Stimulated activated CD4-positive, alpha-beta T cell treated with anti-CD3 and anti-CD28 coated beads, Interleukin-15, amount 100 ng/mL, for 24 hours (primary cell): ENCODE data around the gene RCAN1.
"Not testable (repeated sequence)": the region's sequence is repeated elsewhere in the genome, so short reads cannot be mapped to it uniquely, and the experiment has no call there.

ENCODE experiments used
- DNase-seq: peaks from one replicate; pipeline ENCODE4 v3.0.0-alpha.2; 2020

Gene RCAN1

GRCh38 chr21:34598931-34599400, 15.9 kb downstream of the RCAN1 start:
- no peak for DNase-seq

DNA sequence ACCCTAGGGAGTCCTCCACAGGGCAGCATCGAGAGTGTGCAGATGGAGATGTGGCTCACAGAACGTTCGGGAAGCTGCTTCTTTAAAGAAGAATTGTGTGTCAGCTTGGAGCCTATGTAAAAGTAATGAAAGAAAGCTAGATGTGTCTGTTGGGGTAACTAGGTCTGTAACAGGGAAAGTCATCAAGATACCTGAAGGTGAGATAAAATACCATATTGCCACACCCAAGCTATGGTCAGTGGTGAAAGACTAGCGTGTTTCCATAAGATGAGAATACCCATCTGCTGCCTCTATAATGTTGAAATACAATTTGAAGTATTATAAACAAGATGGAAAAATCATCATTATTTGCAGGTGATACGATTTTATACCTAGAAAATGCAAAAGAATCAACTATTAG, 17.5 kb downstream of the RCAN1 start:
- no peak for DNase-seq

DNA sequence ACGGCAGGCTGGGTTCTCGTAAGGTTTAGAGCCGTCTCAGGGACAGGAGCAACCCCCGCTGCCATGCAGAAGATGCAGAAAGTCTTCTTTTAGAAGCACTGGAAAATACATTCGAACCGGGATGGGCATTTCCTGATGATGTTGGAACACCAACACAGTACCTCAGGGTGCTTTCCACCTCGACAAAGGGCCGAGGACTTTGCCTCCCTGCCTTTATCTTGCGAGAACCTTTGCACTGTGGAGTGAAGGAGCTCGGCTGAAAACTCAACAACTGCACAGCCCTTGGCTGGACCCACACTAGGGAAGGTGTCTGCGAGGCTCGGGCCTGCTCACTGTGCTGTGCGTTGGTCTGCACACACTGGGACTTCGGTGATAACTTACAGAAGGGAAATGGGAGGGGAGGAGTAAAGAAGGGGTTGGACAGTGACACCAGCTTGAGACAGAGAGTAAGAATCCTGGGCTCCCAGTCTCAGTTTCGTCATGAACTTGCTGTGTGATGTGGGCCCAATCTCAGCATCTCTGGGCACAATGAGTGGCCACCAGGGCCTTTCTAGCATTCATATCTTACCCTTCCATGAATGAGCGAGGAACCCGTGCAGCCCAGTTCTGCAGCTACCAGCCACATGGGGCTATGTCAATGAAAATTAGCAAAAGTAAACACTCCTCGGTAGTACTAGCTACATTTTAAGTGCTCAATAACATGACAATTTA, 18.2 kb downstream of the RCAN1 start:
- DNase-seq: no peak

DNA sequence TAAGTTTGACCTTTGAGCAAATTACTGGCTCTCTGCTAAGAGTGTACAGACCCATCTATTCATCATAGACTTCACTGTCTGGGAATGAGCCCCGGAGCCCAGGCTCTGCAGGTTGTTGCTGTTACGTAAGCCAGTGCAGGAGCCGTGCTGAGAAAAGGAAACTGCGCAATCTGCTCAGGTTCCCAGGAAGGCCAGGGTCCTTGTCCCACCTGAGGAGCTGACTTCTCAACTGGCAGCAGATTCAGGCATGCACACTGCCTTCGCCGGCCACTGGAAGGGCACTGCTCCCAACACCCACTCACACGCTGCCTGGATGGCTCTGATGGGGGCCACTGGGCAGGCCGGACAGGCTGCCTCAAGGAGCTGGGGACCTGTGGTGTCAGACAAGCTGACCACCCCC, 19.5 kb downstream of the RCAN1 start:
- DNase-seq: no peak

DNA sequence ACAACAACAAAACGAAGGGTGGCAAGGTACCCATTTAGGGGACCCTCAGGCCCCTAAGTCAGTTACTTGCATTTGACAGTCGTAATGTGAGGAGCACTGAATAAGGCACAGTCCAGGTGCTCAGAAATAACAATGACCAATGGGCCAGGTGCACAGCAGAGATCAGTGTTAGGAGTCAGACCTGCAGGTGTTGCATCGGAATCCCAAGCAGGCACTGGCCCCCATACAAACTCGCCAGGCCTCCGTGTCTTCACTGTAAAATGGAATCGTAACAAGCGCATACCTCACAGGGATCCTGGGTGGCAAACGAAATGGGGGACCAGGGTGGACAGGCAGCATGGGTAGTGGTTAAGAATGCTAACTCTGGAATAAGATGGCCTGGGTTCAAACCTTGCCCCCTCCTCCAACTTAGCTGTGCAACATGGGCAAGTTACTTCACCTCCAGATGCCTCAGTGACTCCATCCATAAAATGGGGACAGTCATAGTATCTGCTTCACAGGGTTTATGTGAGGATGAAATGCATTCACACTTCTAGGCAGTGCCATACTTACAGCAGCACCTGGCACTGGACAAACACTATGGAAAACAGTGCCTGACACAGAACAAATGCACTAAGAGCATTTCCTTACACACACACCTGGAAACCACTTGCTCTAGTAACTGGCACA, 20.2 kb downstream of the RCAN1 start:
- DNase-seq: no peak

- DNase-seq: no peak
Measured at GRCh38 chr21:34593954-34594531, 20.9 kb downstream of the RCAN1 start.

GRCh38 chr21:34593423-34593822, 21.5 kb downstream of the RCAN1 start:
- DNase-seq: no peak

DNA sequence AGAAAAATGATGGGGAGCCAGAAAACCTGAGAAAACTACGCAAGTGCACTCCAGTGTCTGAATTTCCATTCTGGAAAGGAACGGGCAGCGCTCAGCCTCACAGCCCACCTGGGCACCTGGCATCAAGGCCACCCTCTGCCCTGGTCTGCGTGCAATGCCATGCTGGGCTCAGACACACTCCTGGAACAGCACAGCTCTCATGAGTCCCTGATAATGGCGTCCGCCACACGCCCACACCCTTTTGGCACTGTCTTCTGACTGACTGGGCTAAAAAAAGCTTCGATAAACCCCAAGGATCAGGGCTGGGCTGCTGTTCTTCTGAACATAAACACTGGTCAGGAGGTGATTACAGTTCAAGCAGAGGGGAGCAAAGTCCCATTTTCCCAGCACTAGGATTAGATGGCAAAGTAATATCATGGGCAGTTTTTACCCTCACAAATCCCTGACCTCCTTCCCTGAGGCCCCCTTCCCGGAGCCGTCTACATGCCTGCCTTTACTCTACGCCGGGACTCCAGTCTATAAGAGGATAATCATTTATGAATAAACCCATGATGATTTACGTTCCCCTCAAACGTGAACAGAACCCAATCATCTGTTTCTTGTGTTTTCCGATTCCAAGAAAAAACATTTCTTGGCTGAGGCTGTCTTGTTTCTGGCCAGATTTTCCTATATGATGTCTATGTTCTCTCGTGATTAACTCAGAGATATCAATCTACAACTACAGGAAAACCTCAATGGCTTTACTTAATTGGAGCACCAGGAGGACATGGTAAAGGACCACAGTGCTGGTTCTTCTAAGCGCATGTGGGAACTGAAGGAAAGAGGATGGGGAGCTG, 22.6 kb downstream of the RCAN1 start:
- DNase-seq: no peak

- no peak for DNase-seq
Measured at GRCh38 chr21:34590520-34590919, 24.4 kb downstream of the RCAN1 start.

DNA sequence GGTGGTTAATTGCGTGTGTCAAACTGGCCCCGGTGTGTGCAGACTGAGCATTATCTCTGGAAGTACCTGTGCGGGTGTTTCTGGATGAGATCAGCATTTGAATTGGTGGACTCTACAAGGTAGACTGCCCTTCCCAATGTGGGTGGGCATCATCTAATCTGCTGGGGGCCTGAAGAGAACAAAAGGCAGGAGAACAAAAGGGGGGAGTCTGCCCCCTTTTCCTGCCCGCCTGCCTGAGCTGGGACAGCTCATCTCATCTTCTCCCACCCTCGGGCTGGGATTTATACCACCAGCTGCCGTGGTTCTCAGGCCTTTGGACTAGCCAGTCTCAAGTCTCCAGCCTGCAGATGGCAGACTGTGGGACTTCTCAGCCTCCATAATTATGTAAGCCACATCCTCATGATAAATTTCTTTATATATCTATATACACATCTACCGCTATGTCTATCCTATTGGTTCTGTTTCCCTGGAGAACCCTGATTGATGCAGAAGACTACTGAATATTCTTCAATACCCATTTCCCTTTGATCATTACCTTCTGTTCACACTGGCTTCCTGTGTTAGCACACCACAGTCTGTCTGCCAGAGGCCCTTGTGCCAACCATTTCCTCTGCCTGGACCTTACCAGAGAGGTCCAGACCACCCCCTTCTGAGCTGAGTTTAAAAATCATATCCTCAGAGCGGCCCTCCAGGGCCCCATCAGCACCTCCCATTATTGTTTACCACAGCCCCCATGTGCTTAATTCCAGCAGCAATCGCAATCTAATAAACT, 25.2 kb downstream of the RCAN1 start:
- no peak for DNase-seq

GRCh38 chr21:34583926-34584563, 30.9 kb downstream of the RCAN1 start:
- DNase-seq: no peak

- DNase-seq: no peak
Measured at GRCh38 chr21:34582506-34583150, 32.3 kb downstream of the RCAN1 start.

DNA sequence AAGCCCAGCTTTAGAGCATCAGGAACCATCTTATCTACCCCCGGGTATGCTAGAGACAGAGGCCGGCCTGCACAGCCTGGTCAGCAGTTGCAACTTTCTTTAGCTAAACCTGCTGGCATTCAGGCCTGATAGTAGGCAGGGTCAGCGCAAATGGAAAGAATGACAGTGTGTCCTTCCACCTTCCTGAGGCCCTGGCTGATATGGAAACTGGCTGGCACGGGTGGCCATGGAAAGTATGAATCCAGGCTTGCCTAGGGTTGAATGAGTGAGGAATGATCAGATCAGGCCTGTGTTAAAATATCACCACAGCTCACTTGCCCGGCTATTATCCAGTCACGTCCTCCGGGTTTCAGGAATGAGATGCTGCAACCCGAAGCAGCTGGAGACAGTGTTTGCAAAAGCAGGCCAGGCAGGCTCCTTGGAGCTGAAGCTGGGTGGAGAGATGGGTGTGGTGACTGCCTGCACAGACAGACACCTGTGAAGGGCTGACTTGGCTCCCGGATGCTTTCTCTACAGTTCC, 34.7 kb downstream of the RCAN1 start:
- DNase-seq: no peak

DNA sequence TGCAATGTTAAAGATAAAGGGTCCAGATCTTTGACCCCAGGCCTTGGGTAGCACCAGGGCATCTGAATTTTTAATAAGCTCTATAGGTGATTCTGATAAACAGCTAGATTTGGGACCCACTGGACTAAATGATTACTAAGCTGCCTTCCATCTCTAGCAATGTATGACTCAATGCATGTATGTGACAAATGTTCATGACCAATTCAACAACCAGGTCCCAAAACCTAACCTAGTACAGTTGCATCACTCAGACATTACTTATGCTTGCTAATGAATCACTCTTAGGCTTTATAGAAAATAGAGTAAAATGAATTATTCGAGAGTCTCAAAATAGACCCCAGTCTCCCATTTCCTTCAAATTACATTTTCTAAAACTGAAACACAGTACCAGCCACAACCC, 35.5 kb downstream of the RCAN1 start:
- DNase-seq: no peak

DNA sequence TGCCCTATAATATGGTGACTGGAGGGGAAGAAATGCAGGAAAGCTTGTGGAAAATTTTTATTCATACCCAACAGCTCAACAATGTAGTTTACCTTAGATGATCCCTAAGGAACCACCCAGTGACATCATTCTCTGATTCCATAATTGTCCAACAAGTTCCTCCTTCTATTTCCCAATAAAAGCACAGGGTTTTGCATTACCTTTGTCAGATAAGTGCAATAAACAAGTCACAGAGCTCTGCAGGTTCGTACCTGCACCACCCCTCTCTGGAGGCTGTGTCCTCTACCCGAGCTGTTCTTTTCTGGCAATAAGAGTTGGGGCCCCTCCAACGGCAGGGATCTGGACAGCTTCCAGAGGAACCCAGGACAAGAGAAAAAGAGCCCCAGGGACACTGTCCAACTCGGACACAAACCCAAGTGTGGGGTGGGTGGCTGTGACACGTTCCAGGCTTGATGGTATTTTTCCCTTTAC, 38.8 kb downstream of the RCAN1 start:
- no peak for DNase-seq

DNA sequence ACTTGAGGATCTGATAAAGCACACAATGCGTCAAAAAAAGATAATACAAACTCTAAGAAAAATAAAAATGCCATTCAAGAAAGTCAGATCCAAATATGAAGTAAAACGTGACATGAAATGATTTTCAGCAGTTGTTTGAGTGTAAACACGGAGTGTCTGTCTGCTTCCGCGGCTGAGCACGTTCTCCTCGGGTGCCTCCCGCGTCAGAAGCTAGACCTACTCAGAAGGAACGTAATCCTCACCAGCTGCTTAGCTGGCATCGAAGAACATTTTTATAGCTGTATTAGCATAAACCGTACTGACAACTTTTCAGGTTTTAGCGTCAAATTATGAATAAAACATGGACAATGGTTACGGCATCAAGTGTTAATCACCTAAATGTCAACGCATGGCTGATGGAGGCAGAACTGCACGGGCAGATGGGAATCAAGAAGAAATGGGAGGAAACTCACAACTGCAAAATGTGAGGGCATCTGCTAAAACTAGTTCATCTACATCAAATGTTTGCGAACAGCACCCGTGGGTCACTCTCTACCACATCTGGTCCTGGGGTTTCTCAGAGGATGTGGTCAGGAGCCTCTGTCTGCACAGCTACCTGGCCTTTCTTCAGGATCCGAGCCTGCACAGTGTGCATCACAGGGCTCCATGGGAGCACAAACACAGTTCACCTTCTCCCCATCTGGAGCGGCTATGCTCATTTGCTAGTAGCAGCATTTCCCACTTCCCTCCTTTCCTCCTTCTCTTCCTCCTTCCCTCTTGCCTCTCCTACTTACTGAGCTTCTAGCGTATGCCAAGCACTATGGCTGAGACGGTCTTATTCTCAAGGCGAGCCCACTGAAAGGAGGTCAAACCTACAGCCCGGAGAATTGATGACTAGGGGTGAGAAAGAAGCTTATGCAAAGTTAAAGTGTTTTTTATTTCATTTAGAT, 40.0 kb downstream of the RCAN1 start:
- DNase-seq: no peak

- DNase-seq: no peak
Measured at GRCh38 chr21:34571994-34572393, 42.9 kb downstream of the RCAN1 start.

- no peak for DNase-seq
Measured at GRCh38 chr21:34570313-34570712, 44.6 kb downstream of the RCAN1 start.

- DNase-seq: no peak
Measured at GRCh38 chr21:34569381-34569979, 45.4 kb downstream of the RCAN1 start.

- DNase-seq: not testable (repeated sequence)
Measured at GRCh38 chr21:34568801-34569200, 46.1 kb downstream of the RCAN1 start.
